ENCODE measurements around the gene IBTK. TPM values are rescaled to one million over a fixed set of nuclear protein-coding genes. Genes with fewer than 3 reads are reported as not detected.
"Not testable (repeated sequence)": the region's sequence is repeated elsewhere in the genome, so short reads cannot be mapped to it uniquely, and the experiment has no call there.

IBTK gene
- total RNA-seq, 1 experiment from 2014 or later: 25.9 TPM

- POLR2A ChIA-PET (ENCODE audit: unreplicated experiment): no interaction called here
- CTCF ChIA-PET: no interaction called here
- BruUV-seq (replicated peaks): no TSS peak
Observed at GRCh38 chr6:82166493-82166892, 81.1 kb downstream of the IBTK start.

GRCh38 chr6:82160255-82160990, 87.1 kb downstream of the IBTK start:
- no peak for TF ChIP-seq EZH2 (IDR thresholded peaks at IDR 0.05; ENCODE audit: low read depth)
- TF ChIP-seq CTCF (conservative IDR thresholded peaks at IDR 0.05): no peak
- ChIA-PET POLR2A (ENCODE audit: unreplicated experiment) (interaction anchor here (0.6 kb wide), 1 partner anchor 1881 kb away, joined by 3 read pairs; no protein-coding TSS in a partner anchor), CTCF (no interaction called here)
- BruUV-seq (replicated peaks): no TSS peak
- Histone ChIP-seq H3K27ac (no peak overlapping the region), H3K9me2 (ENCODE audit: insufficient read depth) (no peaks in the 10 kb centered on the region), H3K4me3 (no peak overlapping the region), H2AFZ (no peak overlapping the region), H3K79me2 (ENCODE audit: low read depth) (no peaks in the 10 kb centered on the region), H3F3A (ENCODE audit: insufficient read depth, low read depth) (no peaks in the 10 kb centered on the region), H3K36me3 (ENCODE audit: low read depth) (no peaks in the 10 kb centered on the region), H3K27me3 (ENCODE audit: insufficient read depth, low read depth) (no peaks in the 10 kb centered on the region), H4K20me1 (ENCODE audit: insufficient read depth) (no peaks in the 10 kb centered on the region), H3K9me3 (ENCODE audit: insufficient read depth, low read depth) (no peaks in the 10 kb centered on the region), H3K4me2 (no peak overlapping the region), H3K4me1 (replicated peaks; ENCODE audit: insufficient read depth) (no peaks in the 10 kb centered on the region)
- DNase-seq: no peak
- intact Hi-C loops (cut with micrococcal nuclease; ENCODE audit: unreplicated experiment): no loop called here

More at GRCh38 chr6:82166493-82166892, 81.1 kb downstream of the IBTK start:
- Histone ChIP-seq H3K4me1 (replicated peaks; ENCODE audit: insufficient read depth) (no peaks in the 10 kb centered on the region), H3K9me2 (ENCODE audit: insufficient read depth) (no peaks in the 10 kb centered on the region), H3K4me2 (no peak overlapping the region), H3K27ac (no peak overlapping the region), H2AFZ (no peak overlapping the region), H3K79me2 (ENCODE audit: low read depth) (no peaks in the 10 kb centered on the region), H4K20me1 (ENCODE audit: insufficient read depth) (no peaks in the 10 kb centered on the region), H3K9me3 (ENCODE audit: insufficient read depth, low read depth) (no peaks in the 10 kb centered on the region), H3K36me3 (ENCODE audit: low read depth) (0 out of 2 replicates have a peak, but pooled peaks cover 2% of the 10 kb centered on the region), H3K27me3 (ENCODE audit: insufficient read depth, low read depth) (no peaks in the 10 kb centered on the region), H3K4me3 (no peak overlapping the region), H3F3A (ENCODE audit: insufficient read depth, low read depth) (no peaks in the 10 kb centered on the region)
- DNase-seq: no peak
- intact Hi-C loops (cut with micrococcal nuclease; ENCODE audit: unreplicated experiment): no loop called here
- TF ChIP-seq EZH2 (IDR thresholded peaks at IDR 0.05; ENCODE audit: low read depth) (no peak), CTCF (conservative IDR thresholded peaks at IDR 0.05) (no peak)

GRCh38 chr6:82152786-82153185, 94.8 kb downstream of the IBTK start:
- POLR2A ChIA-PET (ENCODE audit: unreplicated experiment); H3K4me3 ChIP-seq; H3K9me3 ChIP-seq (ENCODE audit: insufficient read depth, low read depth); H3K79me2 ChIP-seq (ENCODE audit: low read depth); H3K36me3 ChIP-seq (ENCODE audit: low read depth); H3K4me2 ChIP-seq; CTCF ChIA-PET; H3K4me1 ChIP-seq (replicated peaks; ENCODE audit: insufficient read depth); H3K27ac ChIP-seq; BruUV-seq (replicated peaks); DNase-seq; H4K20me1 ChIP-seq (ENCODE audit: insufficient read depth); H3K9me2 ChIP-seq (ENCODE audit: insufficient read depth); H3F3A ChIP-seq (ENCODE audit: insufficient read depth, low read depth); intact Hi-C loops (cut with micrococcal nuclease; ENCODE audit: unreplicated experiment); H2AFZ ChIP-seq; H3K27me3 ChIP-seq (ENCODE audit: insufficient read depth, low read depth): not testable (repeated sequence)

GRCh38 chr6:82151147-82151546, 96.4 kb downstream of the IBTK start:
- H3K9me3 ChIP-seq (ENCODE audit: insufficient read depth, low read depth); H2AFZ ChIP-seq; H3K4me3 ChIP-seq; BruUV-seq (replicated peaks); CTCF ChIA-PET; POLR2A ChIA-PET (ENCODE audit: unreplicated experiment); intact Hi-C loops (cut with micrococcal nuclease; ENCODE audit: unreplicated experiment); H3K79me2 ChIP-seq (ENCODE audit: low read depth); H3F3A ChIP-seq (ENCODE audit: insufficient read depth, low read depth); H4K20me1 ChIP-seq (ENCODE audit: insufficient read depth); H3K27ac ChIP-seq; H3K27me3 ChIP-seq (ENCODE audit: insufficient read depth, low read depth); H3K36me3 ChIP-seq (ENCODE audit: low read depth); H3K9me2 ChIP-seq (ENCODE audit: insufficient read depth); H3K4me1 ChIP-seq (replicated peaks; ENCODE audit: insufficient read depth); DNase-seq; H3K4me2 ChIP-seq: not testable (repeated sequence)
